Measurements from ENCODE around the gene SGCD. TPM values are rescaled to one million over a fixed set of nuclear protein-coding genes. Genes with fewer than 3 reads are reported as not detected.
"Not testable (repeated sequence)": the region's sequence is repeated elsewhere in the genome, so short reads cannot be mapped to it uniquely, and the experiment has no call there.

Gene SGCD
- total RNA-seq, 1 donor from 2014 or later = 7.5 TPM

- intact Hi-C loops (cut with DNase I) = no loop called here
- ATAC-seq = no peak
Measured at GRCh38 chr5:156654444-156654843, 327.5 kb downstream of the SGCD start.

DNA sequence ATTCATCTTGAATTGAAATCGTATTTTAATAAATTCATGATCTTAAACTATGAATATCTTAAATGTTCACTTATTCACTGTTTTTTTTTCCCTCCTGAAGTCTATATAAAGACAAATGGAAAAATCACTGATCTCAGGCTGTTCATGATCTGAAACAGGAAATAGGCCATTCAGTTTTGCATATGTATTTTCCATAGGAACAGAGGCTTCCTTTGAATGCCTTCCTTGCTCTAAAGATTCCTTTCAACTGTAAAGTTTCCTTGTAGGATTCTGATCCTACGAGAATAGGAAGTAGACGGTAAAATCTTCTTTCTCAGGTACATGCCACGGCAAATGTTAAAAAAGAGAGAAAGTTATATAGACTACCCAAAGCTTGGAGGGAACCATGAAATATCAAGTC lies 328.8 kb downstream of the SGCD start:
- DNase-seq (no peak), ATAC-seq (no peak)
- H3K27ac ChIP-seq = no peak overlapping the region
- intact Hi-C loops (cut with DNase I) = no loop called here
- H3K27me3 ChIP-seq = no peaks in the 10 kb centered on the region
- H3K9me3 ChIP-seq = no peaks in the 10 kb centered on the region
- no peaks in the 10 kb centered on the region for H3K4me1 ChIP-seq
- no peaks in the 10 kb centered on the region for H3K36me3 ChIP-seq
- no peak overlapping the region for H3K4me3 ChIP-seq
- TF ChIP-seq CTCF (IDR thresholded peaks at IDR 0.05) = no peak

More at GRCh38 chr5:156654444-156654843, 327.5 kb downstream of the SGCD start:
- Histone ChIP-seq H3K9me3 (no peaks in the 10 kb centered on the region), H3K36me3 (no peaks in the 10 kb centered on the region), H3K27ac (no peak overlapping the region), H3K27me3 (no peaks in the 10 kb centered on the region), H3K4me1 (no peaks in the 10 kb centered on the region), H3K4me3 (no peak overlapping the region)
- DNase-seq = no peak
- TF ChIP-seq CTCF (IDR thresholded peaks at IDR 0.05) = no peak

- H3K4me3 ChIP-seq; H3K27me3 ChIP-seq; DNase-seq; H3K9me3 ChIP-seq; intact Hi-C loops (cut with DNase I); ATAC-seq; H3K27ac ChIP-seq; H3K36me3 ChIP-seq; H3K4me1 ChIP-seq: not testable (repeated sequence)
Measured at GRCh38 chr5:156664832-156665231, 337.9 kb downstream of the SGCD start.

GRCh38 chr5:156666686-156667085 lies 339.7 kb downstream of the SGCD start:
- H3K4me3 ChIP-seq; DNase-seq; H3K9me3 ChIP-seq; intact Hi-C loops (cut with DNase I); H3K36me3 ChIP-seq; H3K27me3 ChIP-seq; H3K27ac ChIP-seq; H3K4me1 ChIP-seq; ATAC-seq: not testable (repeated sequence)

DNA sequence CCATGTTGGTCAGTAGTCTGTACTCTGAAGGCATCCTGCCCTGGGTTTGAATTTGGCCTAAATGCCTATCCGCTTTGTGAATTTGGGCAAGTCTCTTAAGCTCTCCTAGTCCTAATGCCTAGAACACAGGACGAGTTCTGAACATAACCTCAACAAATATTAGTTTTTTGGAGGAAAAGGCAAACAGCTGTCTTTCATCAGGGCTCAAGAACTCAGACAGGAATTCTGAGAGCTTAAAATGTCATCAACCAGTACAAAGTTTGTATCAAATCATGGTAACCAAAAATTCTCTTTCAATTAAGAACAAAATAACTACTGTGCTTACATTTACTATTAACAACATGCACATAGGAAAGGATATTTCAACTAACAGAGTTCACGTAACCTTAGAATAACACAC lies 340.7 kb downstream of the SGCD start:
- Histone ChIP-seq H3K36me3 (no peaks in the 10 kb centered on the region), H3K9me3 (no peaks in the 10 kb centered on the region), H3K4me1 (no peaks in the 10 kb centered on the region), H3K4me3 (no peak overlapping the region), H3K27me3 (no peaks in the 10 kb centered on the region), H3K27ac (peak overlapping the region; percentile 4)
- ATAC-seq = no peak
- no peak for DNase-seq
- intact Hi-C loops (cut with DNase I) = no loop called here
- no peak for TF ChIP-seq CTCF (IDR thresholded peaks at IDR 0.05)

GRCh38 chr5:156669416-156669815 lies 342.5 kb downstream of the SGCD start:
- Histone ChIP-seq H3K27ac (no peak overlapping the region), H3K9me3 (no peaks in the 10 kb centered on the region), H3K4me3 (no peak overlapping the region), H3K27me3 (no peaks in the 10 kb centered on the region), H3K4me1 (no peaks in the 10 kb centered on the region), H3K36me3 (no peaks in the 10 kb centered on the region)
- TF ChIP-seq CTCF (IDR thresholded peaks at IDR 0.05) = no peak
- intact Hi-C loops (cut with DNase I) = no loop called here
- DNase-seq (no peak), ATAC-seq (no peak)

DNA sequence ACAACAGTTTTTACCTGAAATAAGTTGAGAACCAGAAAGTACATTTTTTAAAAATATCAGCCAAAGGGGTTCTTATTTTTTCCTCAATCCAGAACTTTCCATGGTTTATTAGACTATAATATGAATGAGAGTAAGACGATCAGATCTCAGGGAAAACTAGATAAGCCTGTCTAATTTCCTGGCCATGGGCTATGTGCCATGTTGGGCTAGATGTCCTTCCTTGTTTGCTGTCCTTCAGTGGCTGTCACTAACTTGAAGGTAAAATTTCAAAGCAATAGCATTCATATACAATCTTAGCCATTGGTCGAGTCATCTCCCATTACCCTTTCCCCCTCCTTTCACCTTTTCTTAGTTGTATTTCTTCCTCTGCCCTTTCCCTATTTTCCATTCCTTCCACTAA lies 343.7 kb downstream of the SGCD start:
- Histone ChIP-seq H3K27ac (no peak overlapping the region), H3K27me3 (no peaks in the 10 kb centered on the region), H3K4me3 (no peak overlapping the region), H3K36me3 (no peaks in the 10 kb centered on the region), H3K9me3 (no peaks in the 10 kb centered on the region), H3K4me1 (no peaks in the 10 kb centered on the region)
- TF ChIP-seq CTCF (IDR thresholded peaks at IDR 0.05) = no peak
- intact Hi-C loops (cut with DNase I) = no loop called here
- no peak for ATAC-seq
- no peak for DNase-seq

Measured in upper lobe of right lung (tissue), 1 donor.